ENCODE data around the gene MTHFD1.

- TF ChIP-seq POLR2A (IDR thresholded peaks at IDR 0.05) (no peak), CTCF (IDR thresholded peaks at IDR 0.05 in 8 of 11, conservative IDR thresholded peaks at IDR 0.05 in 3 of 11) (no peak), POLR2AphosphoS5 (IDR thresholded peaks at IDR 0.05) (no peak)
Measured at GRCh38 chr14:64340560-64341196, 47.5 kb upstream of the MTHFD1 start.

Measured in spleen (tissue), 7 donors.